SK-N-MC (cell line): Measurements from ENCODE around the gene PDE4D.

Experiments
- DNase-seq: peaks from one replicate; pipeline ENCODE4 v3.0.0-alpha.2; 2011; ENCODE audit warnings: low read depth, low spot score
- H3K27ac ChIP-seq: fragments of 200-600 bp; sonication (generic); 2 replicates; pipeline ENCODE4 v1.5.1; 2016; ENCODE audit warnings: mixed run types
- H3K36me3 ChIP-seq: fragments of 200-600 bp; sonication (generic); 2 replicates; pipeline ENCODE4 v1.6.1; 2017; ENCODE audit warnings: antibody characterized with exemption, low read length, mixed read lengths; ENCODE audit not compliant: insufficient read depth
- H3K4me3 ChIP-seq: fragments of 200-600 bp; sonication (generic); 2 replicates; pipeline ENCODE4 v1.5.1; 2016
- H3K9ac ChIP-seq: fragments of 200-600 bp; sonication (generic); 2 replicates; pipeline ENCODE4 v1.8.0; 2017; ENCODE audit warnings: mixed run types, mixed read lengths; ENCODE audit not compliant: insufficient read length
- H3K9me3 ChIP-seq: fragments of 200-600 bp; sonication (generic); 2 replicates; pipeline ENCODE4 v1.6.1; 2017; ENCODE audit warnings: low read depth, mild to moderate bottlenecking, antibody characterized with exemption, low read length, moderate library complexity, mixed read lengths
- EZH2 ChIP-seq: fragments of 200-600 bp; sonication (generic); IDR thresholded peaks from one replicate; pipeline ENCODE4 v1.6.1; 2017; ENCODE audit warnings: antibody characterized with exemption
- FOXP2 ChIP-seq: optimal IDR thresholded peaks from 2 replicates; pipeline ENCODE3; 2011; ENCODE audit warnings: mild to moderate bottlenecking, moderate library complexity; ENCODE audit not compliant: insufficient read depth; ENCODE audit errors: extremely low read length, control extremely low read depth
- POLR2AphosphoS5 ChIP-seq: IDR thresholded peaks from 2 replicates; pipeline ENCODE4 v1.6.1; 2012; ENCODE audit warnings: mild to moderate bottlenecking, low read depth, low read length, borderline replicate concordance

Gene PDE4D

GRCh38 chr5:59099270-59099994, 794.1 kb downstream of the PDE4D start:
- no peaks in the 10 kb centered on the region for H3K36me3 ChIP-seq
- no peak overlapping the region for H3K9ac ChIP-seq
- TF ChIP-seq POLR2AphosphoS5 = no peak
- no peak for TF ChIP-seq FOXP2
- TF ChIP-seq EZH2 = no peak
- H3K9me3 ChIP-seq = no peaks in the 10 kb centered on the region
- no peak overlapping the region for H3K4me3 ChIP-seq
- DNase-seq = no peak
- no peak overlapping the region for H3K27ac ChIP-seq

GRCh38 chr5:59098743-59099142, 794.8 kb downstream of the PDE4D start:
- TF ChIP-seq EZH2 = no peak
- TF ChIP-seq FOXP2 = no peak
- TF ChIP-seq POLR2AphosphoS5 = no peak
- Histone ChIP-seq H3K27ac (no peak overlapping the region), H3K9ac (no peak overlapping the region), H3K36me3 (no peaks in the 10 kb centered on the region), H3K9me3 (no peaks in the 10 kb centered on the region), H3K4me3 (no peak overlapping the region)
- no peak for DNase-seq

- H3K9me3 ChIP-seq = no peaks in the 10 kb centered on the region
- H3K27ac ChIP-seq = no peak overlapping the region
- TF ChIP-seq EZH2 = no peak
- no peak for TF ChIP-seq POLR2AphosphoS5
- no peak for TF ChIP-seq FOXP2
- H3K4me3 ChIP-seq = no peak overlapping the region
- DNase-seq = no peak
- H3K36me3 ChIP-seq = no peaks in the 10 kb centered on the region
- no peak overlapping the region for H3K9ac ChIP-seq
Observed at GRCh38 chr5:59097712-59098111, 795.8 kb downstream of the PDE4D start.

- Histone ChIP-seq H3K36me3 (no peaks in the 10 kb centered on the region), H3K27ac (no peak overlapping the region), H3K9ac (no peak overlapping the region), H3K4me3 (no peak overlapping the region), H3K9me3 (no peaks in the 10 kb centered on the region)
- DNase-seq = no peak
- TF ChIP-seq POLR2AphosphoS5 (no peak), FOXP2 (no peak), EZH2 (no peak)
Observed at GRCh38 chr5:59097116-59097515, 796.4 kb downstream of the PDE4D start.

GRCh38 chr5:59095480-59095879, 798.0 kb downstream of the PDE4D start:
- no peak for TF ChIP-seq POLR2AphosphoS5
- TF ChIP-seq EZH2 = no peak
- no peak for TF ChIP-seq FOXP2
- no peaks in the 10 kb centered on the region for H3K9me3 ChIP-seq
- no peak for DNase-seq
- no peak overlapping the region for H3K27ac ChIP-seq
- no peak overlapping the region for H3K4me3 ChIP-seq
- no peak overlapping the region for H3K9ac ChIP-seq
- no peaks in the 10 kb centered on the region for H3K36me3 ChIP-seq

GRCh38 chr5:59094864-59095263, 798.7 kb downstream of the PDE4D start:
- Histone ChIP-seq H3K27ac (no peak overlapping the region), H3K4me3 (no peak overlapping the region), H3K9me3 (no peaks in the 10 kb centered on the region), H3K9ac (no peak overlapping the region), H3K36me3 (no peaks in the 10 kb centered on the region)
- TF ChIP-seq POLR2AphosphoS5 = no peak
- TF ChIP-seq EZH2 = no peak
- TF ChIP-seq FOXP2 = no peak
- DNase-seq = no peak

GRCh38 chr5:59093329-59093728, 800.2 kb downstream of the PDE4D start:
- no peak for DNase-seq
- H3K4me3 ChIP-seq = no peak overlapping the region; the same call in 1 of the 2 replicates
- no peaks in the 10 kb centered on the region for H3K9me3 ChIP-seq
- H3K9ac ChIP-seq = no peak overlapping the region
- TF ChIP-seq POLR2AphosphoS5 (no peak), EZH2 (no peak), FOXP2 (no peak)
- H3K36me3 ChIP-seq = no peaks in the 10 kb centered on the region
- no peak overlapping the region for H3K27ac ChIP-seq

GRCh38 chr5:59092758-59093157, 800.8 kb downstream of the PDE4D start:
- Histone ChIP-seq H3K9me3 (no peaks in the 10 kb centered on the region), H3K4me3 (peak overlapping the region; percentile 1; the same call in 1 of the 2 replicates), H3K36me3 (no peaks in the 10 kb centered on the region), H3K9ac (peak overlapping the region; percentile 1), H3K27ac (no peak overlapping the region)
- no peak for DNase-seq
- TF ChIP-seq POLR2AphosphoS5 = no peak
- TF ChIP-seq EZH2 = no peak
- no peak for TF ChIP-seq FOXP2

GRCh38 chr5:59091965-59092364, 801.6 kb downstream of the PDE4D start:
- H3K9me3 ChIP-seq = no peaks in the 10 kb centered on the region
- H3K9ac ChIP-seq = no peak overlapping the region
- no peaks in the 10 kb centered on the region for H3K36me3 ChIP-seq
- TF ChIP-seq EZH2 (no peak), FOXP2 (no peak), POLR2AphosphoS5 (no peak)
- DNase-seq = no peak
- no peak overlapping the region for H3K27ac ChIP-seq
- 0 out of 2 replicates have a peak overlapping the region, but pooled peaks have one; percentile 7 for H3K4me3 ChIP-seq
